ENCODE results near the gene SNRK.

GRCh38 chr3:43349716-43350115 lies 63.4 kb downstream of the SNRK start:
- TF ChIP-seq POLR2A (IDR thresholded peaks at IDR 0.05), result no peak
- no peak for TF ChIP-seq CTCF (IDR thresholded peaks at IDR 0.05)
- no peak for TF ChIP-seq POLR2AphosphoS5 (IDR thresholded peaks at IDR 0.05)
- TF ChIP-seq EP300 (IDR thresholded peaks at IDR 0.05), result no peak
